WERI-Rb-1 (cell line): Measurements from ENCODE around the gene KLHL22.

ENCODE experiments used
- DNase-seq: peaks from one replicate; pipeline ENCODE4 v3.0.0-alpha.2; 2020
- H3K27ac ChIP-seq: fragments of 250-450 bp; sonication (Bioruptor Pico); 2 replicates; pipeline ENCODE4 v1.5.1; 2020; ENCODE audit warnings: mild to moderate bottlenecking, moderate library complexity
- H3K27me3 ChIP-seq: fragments of 250-450 bp; sonication (Bioruptor Pico); 2 replicates; pipeline ENCODE4 v1.5.1; 2021; ENCODE audit warnings: mild to moderate bottlenecking, low read depth, moderate library complexity; ENCODE audit not compliant: insufficient read depth, severe bottlenecking
- H3K36me3 ChIP-seq: fragments of 250-450 bp; sonication (Bioruptor Pico); 2 replicates; pipeline ENCODE4 v1.5.1; 2020; ENCODE audit warnings: mild to moderate bottlenecking, moderate library complexity
- H3K4me3 ChIP-seq: 2 replicates; pipeline ENCODE4 v1.5.1; 2011; ENCODE audit warnings: low read depth, mild to moderate bottlenecking, control low read depth, low read length
- H3K9me3 ChIP-seq: fragments of 250-450 bp; sonication (Bioruptor Pico); 2 replicates; pipeline ENCODE4 v1.5.1; 2021; ENCODE audit warnings: mild to moderate bottlenecking, moderate library complexity; ENCODE audit not compliant: severe bottlenecking
- TF ChIP-seq, protein P1 (sequence below): IDR thresholded peaks from 2 replicates; pipeline ENCODE4 v1.5.1; 2011; ENCODE audit warnings: low read depth, mild to moderate bottlenecking, control low read depth, inconsistent platforms, low read length

The KLHL22 gene

DNA sequence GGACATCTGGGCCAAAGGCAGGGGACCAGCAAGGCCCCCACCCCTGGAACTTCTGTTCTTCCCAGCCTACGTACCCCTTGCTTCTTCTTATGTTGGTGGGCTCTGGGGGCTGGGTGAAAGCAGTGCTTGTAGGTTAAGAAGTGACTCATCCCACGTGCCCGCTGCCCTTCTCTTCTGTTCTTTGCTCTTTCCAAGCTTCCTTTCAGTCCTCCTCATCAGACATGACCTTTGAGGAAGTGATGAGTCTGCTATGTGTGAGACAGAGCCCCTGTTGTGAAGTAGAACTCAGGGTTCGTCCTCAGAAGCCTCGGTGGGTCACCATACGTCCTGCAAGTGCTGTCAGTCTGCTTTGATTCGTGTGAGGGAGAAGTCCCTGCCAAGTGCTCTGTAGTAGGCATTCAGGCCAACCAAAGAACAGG is 24.5 kb upstream of the KLHL22 start:
- H3K9me3 ChIP-seq: no peaks in the 10 kb centered on the region
- TF ChIP-seq, protein P1, sequence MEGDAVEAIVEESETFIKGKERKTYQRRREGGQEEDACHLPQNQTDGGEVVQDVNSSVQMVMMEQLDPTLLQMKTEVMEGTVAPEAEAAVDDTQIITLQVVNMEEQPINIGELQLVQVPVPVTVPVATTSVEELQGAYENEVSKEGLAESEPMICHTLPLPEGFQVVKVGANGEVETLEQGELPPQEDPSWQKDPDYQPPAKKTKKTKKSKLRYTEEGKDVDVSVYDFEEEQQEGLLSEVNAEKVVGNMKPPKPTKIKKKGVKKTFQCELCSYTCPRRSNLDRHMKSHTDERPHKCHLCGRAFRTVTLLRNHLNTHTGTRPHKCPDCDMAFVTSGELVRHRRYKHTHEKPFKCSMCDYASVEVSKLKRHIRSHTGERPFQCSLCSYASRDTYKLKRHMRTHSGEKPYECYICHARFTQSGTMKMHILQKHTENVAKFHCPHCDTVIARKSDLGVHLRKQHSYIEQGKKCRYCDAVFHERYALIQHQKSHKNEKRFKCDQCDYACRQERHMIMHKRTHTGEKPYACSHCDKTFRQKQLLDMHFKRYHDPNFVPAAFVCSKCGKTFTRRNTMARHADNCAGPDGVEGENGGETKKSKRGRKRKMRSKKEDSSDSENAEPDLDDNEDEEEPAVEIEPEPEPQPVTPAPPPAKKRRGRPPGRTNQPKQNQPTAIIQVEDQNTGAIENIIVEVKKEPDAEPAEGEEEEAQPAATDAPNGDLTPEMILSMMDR: no peak
- H3K36me3 ChIP-seq: peaks cover 25% of the 10 kb centered on the region
- DNase-seq: no peak
- no peaks in the 10 kb centered on the region for H3K27me3 ChIP-seq
- no peak overlapping the region for H3K27ac ChIP-seq
- no peak overlapping the region for H3K4me3 ChIP-seq

DNA sequence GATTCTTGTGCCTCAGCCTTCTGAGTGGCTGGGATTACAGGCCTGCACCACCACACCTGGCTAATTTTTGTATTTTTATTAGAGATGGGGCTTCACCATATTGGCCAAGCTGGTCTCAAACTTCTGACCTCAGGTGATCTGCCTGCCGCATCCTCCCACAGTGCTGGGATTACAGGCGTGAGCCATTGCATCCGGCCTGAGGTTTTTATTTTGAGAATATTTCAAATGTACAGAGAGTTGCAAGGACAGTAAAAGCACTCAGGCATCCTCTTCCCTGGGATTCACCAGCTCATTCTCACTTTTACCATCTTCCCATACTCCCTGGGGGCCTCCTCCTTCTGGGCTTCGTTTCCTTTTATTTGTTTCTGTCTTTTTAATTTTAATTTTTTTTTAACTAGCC is 24.0 kb upstream of the KLHL22 start:
- H3K27ac ChIP-seq: no peak overlapping the region
- H3K4me3 ChIP-seq: no peak overlapping the region
- H3K27me3 ChIP-seq: no peaks in the 10 kb centered on the region
- no peaks in the 10 kb centered on the region for H3K9me3 ChIP-seq
- TF ChIP-seq, protein P1: no peak
- no peak for DNase-seq
- H3K36me3 ChIP-seq: peaks cover 30% of the 10 kb centered on the region

DNA sequence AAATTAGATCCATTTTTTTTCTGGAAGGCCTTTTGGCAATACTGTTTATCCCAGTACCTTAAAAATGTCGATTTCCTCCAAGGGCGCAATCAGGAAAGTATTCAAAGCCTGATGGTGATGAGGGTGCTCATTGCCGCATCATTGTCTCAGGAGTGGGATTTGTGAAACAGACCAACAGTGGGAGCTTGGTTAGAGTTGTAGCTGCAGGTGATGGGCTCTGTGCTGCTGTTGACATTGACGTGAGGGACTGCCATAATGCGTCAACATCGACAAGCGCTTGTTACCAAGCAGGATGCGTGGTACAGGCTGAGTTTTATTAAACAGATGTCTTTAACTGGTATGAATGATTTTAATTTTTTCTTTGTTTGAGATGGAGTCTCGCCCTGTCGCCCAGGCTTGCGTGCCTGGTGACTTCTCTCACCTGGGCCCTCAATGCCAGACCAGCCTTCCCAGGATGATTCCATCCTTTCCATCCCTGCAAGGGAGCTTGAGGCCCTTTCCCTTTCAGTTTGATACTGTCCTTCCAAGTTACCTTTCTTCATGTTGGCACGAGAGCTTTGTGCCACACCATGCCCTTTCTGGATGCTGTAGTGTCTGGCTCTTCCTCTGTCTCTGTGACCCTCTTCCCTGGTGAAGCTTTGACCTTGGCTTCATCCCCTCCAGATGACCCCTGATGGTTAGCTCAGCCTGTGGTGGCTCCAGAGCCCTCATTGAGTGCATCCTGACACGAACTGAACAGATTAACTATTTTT is 22.4 kb upstream of the KLHL22 start:
- H3K27me3 ChIP-seq: no peaks in the 10 kb centered on the region
- no peak overlapping the region for H3K4me3 ChIP-seq
- H3K27ac ChIP-seq: no peak overlapping the region
- TF ChIP-seq, protein P1: no peak
- peaks cover 38% of the 10 kb centered on the region for H3K36me3 ChIP-seq
- no peaks in the 10 kb centered on the region for H3K9me3 ChIP-seq
- DNase-seq: no peak

DNA sequence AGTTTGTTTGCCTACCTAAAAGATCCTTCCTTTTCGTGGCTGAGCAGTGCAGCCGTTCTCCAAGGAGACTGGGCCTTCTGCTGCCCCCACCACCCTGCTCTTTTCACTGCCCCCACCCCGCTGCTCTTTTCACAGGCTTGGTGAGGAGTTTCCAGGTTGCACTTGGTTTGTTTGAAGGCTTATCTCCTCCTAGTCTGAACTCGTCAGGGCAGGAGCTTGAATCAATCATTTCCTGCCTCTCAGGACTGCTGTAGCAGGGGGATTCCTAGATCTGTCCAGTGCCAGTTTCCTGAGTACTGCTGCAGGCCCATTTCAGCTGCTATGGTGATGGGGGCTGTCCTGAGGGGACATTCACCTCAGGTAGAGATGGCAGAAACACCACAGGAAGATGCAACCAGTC is 21.8 kb upstream of the KLHL22 start:
- Histone ChIP-seq H3K27ac (no peak overlapping the region), H3K36me3 (peaks cover 38% of the 10 kb centered on the region), H3K9me3 (no peaks in the 10 kb centered on the region), H3K4me3 (no peak overlapping the region), H3K27me3 (no peaks in the 10 kb centered on the region)
- no peak for DNase-seq
- TF ChIP-seq, protein P1: no peak

DNA sequence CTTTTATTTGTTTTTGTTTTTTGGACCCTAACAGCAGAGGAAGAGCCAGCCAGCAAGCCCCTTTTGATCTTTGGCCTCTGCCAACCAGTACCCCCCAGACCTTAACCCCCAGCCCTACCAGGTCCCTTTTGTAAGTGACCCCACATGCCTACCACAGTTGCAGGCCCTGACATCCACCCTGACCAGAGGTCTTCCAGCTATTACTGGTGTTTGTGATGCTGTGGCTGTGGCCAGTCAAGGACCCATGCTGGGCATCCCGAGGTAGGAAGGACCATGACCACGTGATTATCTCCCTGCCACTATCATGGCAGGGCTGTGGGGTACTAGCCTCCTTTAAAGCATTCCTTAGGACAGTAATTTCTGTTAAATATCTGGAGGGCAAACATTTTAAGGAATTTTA is 20.8 kb upstream of the KLHL22 start:
- Histone ChIP-seq H3K9me3 (no peaks in the 10 kb centered on the region), H3K27ac (no peak overlapping the region), H3K27me3 (no peaks in the 10 kb centered on the region), H3K4me3 (no peak overlapping the region), H3K36me3 (peaks cover 32% of the 10 kb centered on the region)
- TF ChIP-seq, protein P1: no peak
- no peak for DNase-seq
